Measurements from ENCODE around the gene CTSW. TPM values are rescaled to one million over a fixed set of nuclear protein-coding genes. Genes with fewer than 3 reads are reported as not detected.
"Not testable (repeated sequence)": the region's sequence is repeated elsewhere in the genome, so short reads cannot be mapped to it uniquely, and the experiment has no call there.

Gene CTSW
- total RNA-seq, 2 experiments from 2014 or later, result 1.7 TPM

DNA sequence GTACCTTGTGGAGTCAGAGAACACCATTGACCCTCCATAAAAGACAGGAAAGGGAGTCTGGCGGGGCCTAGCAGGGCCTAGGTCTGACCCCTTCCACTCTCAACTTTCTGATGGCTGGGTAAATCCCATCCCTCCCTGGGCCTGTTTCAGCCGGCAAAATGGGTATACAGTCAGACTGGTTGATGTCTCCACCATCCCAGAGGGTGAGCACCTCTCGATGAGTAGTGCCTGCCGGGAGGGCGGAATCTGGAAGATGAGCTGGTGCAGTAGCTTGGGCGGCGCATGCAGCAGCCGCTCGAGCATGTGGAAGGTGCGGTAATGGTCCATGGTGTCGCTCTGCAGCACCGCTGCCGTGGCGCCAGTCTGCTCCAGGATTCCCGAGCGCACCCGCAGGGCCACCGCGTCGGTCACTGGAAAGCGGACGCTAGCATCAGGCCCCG lies 8.1 kb downstream of the CTSW start:
- Mint-ChIP-seq H3K36me3 (ENCODE audit: low read depth) (peaks cover 41% of the 10 kb centered on the region), H3K27ac (peak overlapping the region; percentile 95), H3K27me3 (no peaks in the 10 kb centered on the region), H3K9me3 (ENCODE audit: low read depth) (no peaks in the 10 kb centered on the region), H3K4me1 (peaks cover 52% of the 10 kb centered on the region), H3K4me3 (peak overlapping the region; percentile 94)
- ATAC-seq (peak; percentile 1), DNase-seq (peak; percentile 64)
- intact Hi-C loops (cut with DNase I, micrococcal nuclease), result loop anchor here (1.0 to 2.0 kb wide), 15 partner anchors 14 to 381 kb away; partner anchors contain the start of genes C11orf68 (in 2 of the 2), DRAP1 (in 2 of the 2), MUS81 (in 2 of the 2) and AP5B1 (in 1 of the 2)
- CTCF ChIA-PET, result interaction anchor here (0.6 to 10.8 kb wide), 21 partner anchors 10 to 273 kb away, joined by 3 to 210 read pairs (median 5); partner anchors contain the start of genes CFL1, FOSL1, KAT5 and MUS81
- POLR2A ChIA-PET, result interaction anchor here (0.6 to 6.3 kb wide), 7 partner anchors 13 to 255 kb away, joined by 4 to 68 read pairs (median 4); partner anchors contain the start of genes BANF1, CFL1, EIF1AD and FOSL1

DNA sequence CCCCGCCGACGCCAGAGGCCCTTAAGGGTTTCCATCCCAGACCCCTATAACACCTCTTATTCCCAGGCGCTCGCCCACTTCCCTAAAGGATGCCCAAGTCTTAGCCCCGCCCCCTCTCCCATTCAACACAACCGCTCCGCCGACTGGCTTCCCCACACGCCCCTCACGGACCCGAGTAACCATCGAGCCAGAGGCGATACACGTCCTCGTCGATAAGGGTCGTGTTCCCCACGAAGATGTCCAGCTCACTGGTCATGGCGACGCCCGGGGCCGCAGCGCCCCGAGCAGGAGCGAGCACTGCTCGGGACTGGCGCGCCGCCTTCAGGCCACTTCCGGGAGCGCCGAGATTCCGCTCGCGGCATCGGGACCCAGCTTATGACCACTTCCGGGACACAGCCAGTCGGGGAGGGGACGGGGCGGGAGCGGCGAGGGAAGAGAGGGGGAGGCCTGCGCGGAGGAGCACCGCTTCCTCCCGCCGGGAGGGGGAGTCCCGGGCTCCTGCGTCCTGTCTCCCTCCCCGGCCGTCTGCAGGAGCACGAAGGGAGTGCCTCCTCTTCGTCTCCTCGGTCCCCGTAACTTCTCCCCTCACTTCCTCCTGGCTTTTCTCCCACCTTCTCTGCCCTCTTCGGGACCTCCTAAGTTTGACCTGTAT lies 8.7 kb downstream of the CTSW start, which contains the start of gene FIBP:
FIBP (minus strand) TSS at position 309 of the 652 bp plus-strand sequence; CDS start at position 256, 53 bp downstream.
- Mint-ChIP-seq H3K27ac (peak within 1 kb of the TSS; percentile 95), H3K4me3 (peak within 1 kb of the TSS; percentile 94), H3K36me3 (ENCODE audit: low read depth) (peaks cover 42% of the 10 kb centered on the region), H3K27me3 (no peaks in the 10 kb centered on the region), H3K9me3 (ENCODE audit: low read depth) (no peaks in the 10 kb centered on the region), H3K4me1 (peaks cover 57% of the 10 kb centered on the region)
- ChIA-PET CTCF (interaction anchor here (0.6 to 10.8 kb wide), 28 partner anchors 11 to 313 kb away, joined by 3 to 210 read pairs (median 4); partner anchors contain the start of genes BANF1, CFL1, FOSL1 and KAT5), POLR2A (interaction anchor here (0.6 to 6.3 kb wide), 9 partner anchors 12 to 273 kb away, joined by 4 to 68 read pairs (median 4); partner anchors contain the start of genes BANF1, CFL1, EIF1AD and FOSL1)
- DNase-seq, result peak; percentile 99
- ATAC-seq, result peak; percentile 68
- intact Hi-C loops (cut with DNase I, micrococcal nuclease), result loop anchor here (1.0 to 2.0 kb wide), 15 partner anchors 15 to 381 kb away; partner anchors contain the start of genes C11orf68 (in 2 of the 2), DRAP1 (in 2 of the 2), MUS81 (in 2 of the 2) and AP5B1 (in 1 of the 2)

DNA sequence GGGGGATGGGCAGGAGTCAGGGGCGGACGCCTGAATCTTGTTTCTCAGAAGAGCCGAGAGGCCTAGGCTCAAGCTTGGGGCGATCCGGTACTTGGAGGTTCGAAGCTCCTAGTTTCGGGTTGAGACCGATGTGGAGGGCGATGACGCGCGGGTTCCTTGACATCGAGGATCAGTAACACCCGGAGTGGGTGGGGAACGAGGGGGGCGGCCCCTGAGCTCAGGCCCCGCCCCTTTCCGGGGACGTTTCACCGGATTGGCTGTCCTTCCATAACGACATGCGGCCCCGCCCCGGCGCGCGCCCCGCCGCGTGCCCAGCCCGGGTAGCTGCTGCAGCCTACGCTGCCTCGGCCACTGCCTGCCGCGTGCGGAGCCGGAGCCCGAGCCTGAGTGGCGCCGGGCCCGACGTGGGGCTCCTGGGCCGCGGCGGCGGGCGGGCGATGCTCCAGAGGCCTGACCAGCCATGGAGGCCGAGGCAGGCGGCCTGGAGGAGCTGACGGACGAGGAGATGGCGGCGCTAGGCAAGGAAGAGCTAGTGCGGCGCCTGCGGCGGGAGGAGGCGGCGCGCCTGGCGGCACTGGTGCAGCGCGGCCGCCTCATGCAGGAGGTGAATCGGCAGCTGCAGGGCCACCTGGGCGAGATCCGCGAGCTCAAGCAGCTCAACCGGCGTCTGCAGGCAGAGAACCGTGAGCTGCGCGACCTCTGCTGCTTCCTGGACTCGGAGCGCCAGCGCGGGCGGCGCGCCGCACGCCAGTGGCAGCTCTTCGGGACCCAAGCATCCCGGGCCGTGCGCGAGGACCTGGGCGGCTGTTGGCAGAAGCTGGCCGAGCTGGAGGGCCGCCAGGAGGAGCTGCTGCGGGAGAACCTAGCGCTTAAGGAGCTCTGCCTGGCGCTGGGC lies 10.9 kb downstream of the CTSW start, which contains the start of gene CCDC85B:
CCDC85B (plus strand) TSS at position 350 of the 895 bp plus-strand sequence; CDS start at position 461, 111 bp downstream.
- ChIA-PET POLR2A (interaction anchor here (0.6 to 6.3 kb wide), 15 partner anchors 10 to 469 kb away, joined by 3 to 68 read pairs (median 4); partner anchors contain the start of genes CFL1, FOSL1, MUS81 and PCNX3), CTCF (interaction anchor here (0.6 to 10.8 kb wide), 32 partner anchors 9 to 770 kb away, joined by 3 to 210 read pairs (median 4); partner anchors contain the start of genes BANF1, CFL1, CTSW and EIF1AD)
- intact Hi-C loops (cut with DNase I, micrococcal nuclease), result loop anchor here (1.0 to 10.0 kb wide), 7 partner anchors 10 to 466 kb away; partner anchors contain the start of genes FOSL1 (in 2 of the 2), NEAT1 (in 1 of the 2), RAB1B (in 1 of the 2) and SART1 (in 1 of the 2)
- peaks cover 66% of the 10 kb centered on the region for H3K4me1 Mint-ChIP-seq
- H3K27me3 Mint-ChIP-seq, result no peaks in the 10 kb centered on the region
- peak within 1 kb of the TSS; percentile 95 for H3K27ac Mint-ChIP-seq
- no peaks in the 10 kb centered on the region for H3K9me3 Mint-ChIP-seq (ENCODE audit: low read depth)
- peak; percentile 99 for DNase-seq
- peak; percentile 59 for ATAC-seq
- H3K36me3 Mint-ChIP-seq (ENCODE audit: low read depth), result peaks cover 36% of the 10 kb centered on the region
- peak within 1 kb of the TSS; percentile 94 for H3K4me3 Mint-ChIP-seq

DNA sequence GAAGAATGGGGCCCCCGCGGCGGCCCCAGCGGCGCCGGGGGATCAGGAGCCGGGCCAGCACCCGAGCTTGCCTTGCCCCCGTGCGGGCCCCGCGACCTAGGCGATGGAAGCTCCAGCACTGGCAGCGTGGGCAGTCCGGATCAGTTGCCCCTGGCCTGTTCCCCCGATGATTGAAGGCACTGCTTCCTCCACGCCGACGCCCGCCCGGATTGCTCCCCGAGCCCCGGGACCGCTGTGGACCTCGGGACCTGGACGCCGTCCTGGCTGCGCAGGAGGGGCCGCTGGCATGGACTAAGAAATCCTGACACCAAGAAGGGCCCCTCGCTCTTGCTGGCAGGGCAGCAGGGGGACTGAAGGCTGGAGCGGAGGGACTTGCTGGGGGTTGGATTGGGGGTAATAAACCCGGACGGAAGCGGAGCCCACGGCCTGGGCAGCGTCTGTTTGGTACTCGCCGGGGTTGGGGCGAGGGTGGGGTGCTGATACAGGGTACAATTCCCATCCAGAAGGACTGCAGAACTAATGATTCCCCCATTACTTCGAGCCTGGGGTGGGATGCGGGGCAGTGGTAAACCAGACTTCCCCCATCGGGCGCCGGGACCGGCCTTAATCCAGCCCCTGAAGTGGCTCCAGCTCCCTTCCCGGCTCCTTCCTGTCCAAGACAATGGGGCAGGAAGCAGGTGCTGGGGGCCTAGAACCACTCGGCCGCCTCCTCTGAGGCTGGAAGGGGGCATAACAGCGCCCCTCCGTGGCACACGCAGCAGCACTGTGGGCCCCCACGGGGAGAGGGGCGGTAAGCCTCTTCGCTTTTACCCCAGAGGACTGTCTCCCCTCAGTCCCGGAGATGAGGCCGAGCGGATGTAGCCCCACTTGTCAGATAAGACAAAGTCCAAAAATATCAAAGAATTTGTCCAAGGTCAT lies 11.8 kb downstream of the CTSW start:
- H3K27me3 Mint-ChIP-seq, result no peaks in the 10 kb centered on the region
- ChIA-PET POLR2A (interaction anchor here (0.7 to 6.3 kb wide), 9 partner anchors 9 to 173 kb away, joined by 3 to 68 read pairs (median 4); partner anchors contain the start of genes CFL1, FOSL1, MUS81 and RNASEH2C), CTCF (interaction anchor here (0.6 to 10.8 kb wide), 16 partner anchors 8 to 344 kb away, joined by 3 to 210 read pairs (median 8); partner anchors contain the start of genes CFL1, CTSW, FOSL1 and MUS81)
- H3K4me3 Mint-ChIP-seq, result peak overlapping the region; percentile 94
- peaks cover 44% of the 10 kb centered on the region for H3K36me3 Mint-ChIP-seq (ENCODE audit: low read depth)
- no peaks in the 10 kb centered on the region for H3K9me3 Mint-ChIP-seq (ENCODE audit: low read depth)
- intact Hi-C loops (cut with DNase I, micrococcal nuclease), result loop anchor here (2.0 to 10.0 kb wide), 4 partner anchors 69 to 467 kb away; partner anchors contain the start of genes NEAT1 (in 1 of the 2), RAB1B (in 1 of the 2) and SART1 (in 1 of the 2)
- peaks cover 71% of the 10 kb centered on the region for H3K4me1 Mint-ChIP-seq
- H3K27ac Mint-ChIP-seq, result peak overlapping the region; percentile 82
- ATAC-seq (no peak), DNase-seq (peak; percentile 60)

DNA sequence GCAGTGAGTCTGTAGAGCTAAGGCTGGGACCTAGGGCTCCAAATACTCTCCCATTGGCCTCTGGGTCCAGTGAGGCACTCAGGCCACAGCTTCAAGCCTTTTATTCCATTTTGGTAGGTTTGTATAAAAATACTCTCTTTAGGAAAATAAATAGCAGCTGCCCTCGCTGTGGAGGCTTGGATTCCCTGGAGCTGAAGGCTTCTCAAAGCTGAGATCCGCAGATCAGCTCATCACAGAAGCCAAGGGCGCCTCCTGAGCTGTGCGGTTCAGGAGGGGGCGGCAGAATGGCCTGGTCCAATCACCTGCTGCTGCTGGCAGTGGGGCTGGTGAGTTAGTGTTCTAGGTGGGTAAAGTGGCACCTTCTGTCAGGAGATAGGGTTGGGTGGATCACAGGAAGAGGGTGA lies 12.5 kb downstream of the CTSW start:
- POLR2A ChIA-PET, result interaction anchor here (6.0 to 6.3 kb wide), 2 partner anchors 8 to 33 kb away, joined by 59 to 68 read pairs; partner anchors contain the start of genes CFL1, FOSL1 and MUS81
- CTCF ChIA-PET, result interaction anchor here (0.7 to 10.8 kb wide), 5 partner anchors 9 to 175 kb away, joined by 3 to 210 read pairs (median 6); partner anchors contain the start of genes CFL1 and MUS81
- not testable (repeated sequence) for H3K27me3 Mint-ChIP-seq; H3K9me3 Mint-ChIP-seq (ENCODE audit: low read depth); ATAC-seq
- peaks cover 71% of the 10 kb centered on the region for H3K4me1 Mint-ChIP-seq
- DNase-seq, result peak; percentile 71
- intact Hi-C loops (cut with DNase I, micrococcal nuclease), result loop anchor here (5.0 to 10.0 kb wide), 2 partner anchors 375 to 467 kb away; partner anchors contain the start of genes NEAT1 (in 1 of the 2) and RAB1B (in 1 of the 2)
- H3K27ac Mint-ChIP-seq, result peak overlapping the region; percentile 82
- peak overlapping the region; percentile 94 for H3K4me3 Mint-ChIP-seq
- peaks cover 42% of the 10 kb centered on the region for H3K36me3 Mint-ChIP-seq (ENCODE audit: low read depth)

DNA sequence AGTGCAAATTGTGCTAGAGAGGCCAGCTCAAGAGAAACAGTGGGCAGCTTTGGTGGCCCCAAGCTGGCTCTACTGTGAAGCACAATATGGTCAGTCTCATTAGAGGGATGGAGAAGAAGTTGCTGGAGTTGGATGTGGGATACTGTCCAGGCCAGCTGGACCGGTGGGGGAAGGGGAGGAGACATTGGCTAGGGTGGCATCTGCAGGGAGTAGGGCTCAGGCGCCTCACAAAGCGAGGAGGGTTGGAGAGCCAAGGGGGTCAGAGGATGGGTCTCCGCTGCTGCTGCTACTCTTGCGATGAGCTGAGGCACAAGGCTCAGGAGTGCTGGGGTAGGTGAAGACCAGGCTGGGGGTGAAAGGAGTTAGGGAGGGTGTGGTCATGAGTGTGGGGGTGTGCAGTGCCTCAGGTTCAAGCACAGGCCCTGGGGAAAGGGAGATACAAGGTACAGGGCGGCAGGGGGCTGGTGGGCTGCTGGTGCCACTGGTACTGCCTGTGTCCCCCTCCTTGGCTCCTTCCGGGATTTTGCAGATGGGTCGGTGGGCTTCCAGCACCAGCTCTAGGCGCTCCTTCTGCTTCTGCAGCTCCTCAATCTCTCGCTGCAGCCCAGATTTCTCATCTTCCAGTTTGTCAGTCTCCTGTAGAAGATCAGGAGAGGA lies 13.2 kb downstream of the CTSW start:
- ChIA-PET CTCF (interaction anchor here (0.6 to 10.8 kb wide), 8 partner anchors 8 to 175 kb away, joined by 3 to 210 read pairs (median 4); partner anchors contain the start of genes CFL1 and MUS81), POLR2A (interaction anchor here (0.6 to 6.3 kb wide), 5 partner anchors 8 to 523 kb away, joined by 3 to 68 read pairs (median 3); partner anchors contain the start of genes CFL1, FOSL1 and MUS81)
- Mint-ChIP-seq H3K27me3 (no peaks in the 10 kb centered on the region), H3K4me3 (peak overlapping the region; percentile 94), H3K4me1 (peaks cover 70% of the 10 kb centered on the region), H3K9me3 (ENCODE audit: low read depth) (no peaks in the 10 kb centered on the region), H3K27ac (peak overlapping the region; percentile 82), H3K36me3 (ENCODE audit: low read depth) (peaks cover 42% of the 10 kb centered on the region)
- intact Hi-C loops (cut with DNase I, micrococcal nuclease), result loop anchor here (5.0 to 10.0 kb wide), 2 partner anchors 375 to 468 kb away; partner anchors contain the start of genes NEAT1 (in 1 of the 2) and RAB1B (in 1 of the 2)
- ATAC-seq, result no peak
- no peak for DNase-seq

DNA sequence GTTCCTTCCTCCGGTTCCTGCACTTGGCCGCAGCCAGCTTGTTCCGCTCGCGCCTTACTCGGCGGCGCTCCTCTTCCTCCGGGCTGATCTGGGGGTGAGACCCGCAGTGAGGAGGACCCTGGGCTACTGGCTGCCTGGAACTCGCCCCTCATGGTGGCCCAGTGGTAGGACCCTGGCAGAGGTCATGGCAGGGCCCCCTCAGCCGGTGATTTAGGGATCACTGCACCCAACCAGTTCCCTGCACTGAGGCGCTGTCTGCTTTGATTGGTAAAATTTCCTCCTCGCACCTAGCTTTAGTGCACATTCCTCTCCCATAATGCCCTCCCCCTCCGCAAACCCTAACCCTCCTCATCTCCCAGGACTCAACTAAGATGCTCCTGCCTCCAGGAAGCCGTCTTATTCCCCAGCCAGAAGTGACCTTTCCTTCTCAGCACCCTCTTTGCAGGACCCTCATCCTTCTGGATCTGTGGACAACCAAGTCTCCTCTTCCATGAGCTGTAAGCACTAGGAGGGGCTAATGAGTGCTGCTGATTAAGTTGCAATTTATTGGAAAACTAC lies 14.5 kb downstream of the CTSW start:
- Mint-ChIP-seq H3K36me3 (ENCODE audit: low read depth) (peaks cover 45% of the 10 kb centered on the region), H3K4me3 (peak overlapping the region; percentile 94), H3K27ac (peak overlapping the region; percentile 83), H3K27me3 (no peaks in the 10 kb centered on the region), H3K4me1 (peaks cover 67% of the 10 kb centered on the region), H3K9me3 (ENCODE audit: low read depth) (no peaks in the 10 kb centered on the region)
- POLR2A ChIA-PET, result interaction anchor here (0.6 to 1.3 kb wide), 7 partner anchors 19 to 1030 kb away, joined by 3 to 6 read pairs (median 4); partner anchors contain the start of gene SART1
- ATAC-seq (no peak), DNase-seq (peak; percentile 60)
- CTCF ChIA-PET, result interaction anchor here (0.7 to 10.8 kb wide), 5 partner anchors 9 to 473 kb away, joined by 3 to 210 read pairs (median 4); partner anchors contain the start of genes CFL1, MUS81 and SF3B2
- intact Hi-C loops (cut with DNase I, micrococcal nuclease), result loop anchor here (5.0 to 10.0 kb wide), 2 partner anchors 373 to 469 kb away; partner anchors contain the start of genes NEAT1 (in 1 of the 2) and RAB1B (in 1 of the 2)

DNA sequence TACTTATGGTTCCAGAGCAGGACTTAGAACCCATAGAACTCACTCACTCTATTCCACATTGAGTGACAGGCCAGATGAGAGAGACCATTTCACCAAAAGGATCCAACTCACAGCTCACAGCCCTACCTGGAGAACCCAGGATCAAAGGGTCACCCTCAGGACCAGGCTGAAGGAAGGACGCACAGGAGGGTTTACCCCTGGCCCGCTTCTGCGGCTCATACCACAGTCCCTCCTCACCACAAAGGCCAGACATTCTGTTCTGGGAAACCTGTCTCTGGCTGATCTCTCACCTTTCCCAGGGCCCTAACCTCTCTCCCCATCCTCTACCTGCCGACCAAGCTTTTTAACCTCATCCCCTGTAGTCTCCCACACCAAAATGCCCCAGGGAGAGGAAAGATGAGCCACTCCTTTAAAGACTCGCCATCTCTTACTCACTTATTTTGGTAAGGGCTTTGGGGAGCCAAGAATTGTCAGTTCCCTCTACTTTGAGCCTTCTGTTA lies 15.9 kb downstream of the CTSW start:
- no peaks in the 10 kb centered on the region for H3K9me3 Mint-ChIP-seq (ENCODE audit: low read depth)
- DNase-seq, result no peak
- ATAC-seq, result no peak
- H3K4me3 Mint-ChIP-seq, result peak overlapping the region; percentile 25
- H3K27ac Mint-ChIP-seq, result peak overlapping the region; percentile 58
- peaks cover 45% of the 10 kb centered on the region for H3K36me3 Mint-ChIP-seq (ENCODE audit: low read depth)
- CTCF ChIA-PET, result interaction anchor here (0.5 to 7.8 kb wide), 4 partner anchors 8 to 1376 kb away, joined by 3 to 113 read pairs (median 4); partner anchors contain the start of genes CCDC85B and FIBP
- no peaks in the 10 kb centered on the region for H3K27me3 Mint-ChIP-seq
- intact Hi-C loops (cut with DNase I, micrococcal nuclease), result loop anchor here in 1 of 2 experiments (10.0 kb wide), 1 partner anchor 471 kb away; the partner anchor contains the start of gene NEAT1
- POLR2A ChIA-PET, result no interaction called here
- peaks cover 55% of the 10 kb centered on the region for H3K4me1 Mint-ChIP-seq

Data from activated CD4-positive, alpha-beta T cell treated with anti-CD3 and anti-CD28 coated beads for 36 hours (primary cell).